Tibial nerve (tissue), 4 donors: ENCODE measurements around the gene OTUD7B. TPM values are rescaled to one million over a fixed set of nuclear protein-coding genes. Genes with fewer than 3 reads are reported as not detected.

Experiments used
- DNase-seq, 2 donors: peaks; one replicate each; pipeline ENCODE4 v3.0.0-alpha.2; 2019; ENCODE audit warnings: low spot score in 2 of 2
- H3K27ac ChIP-seq, 4 donors: fragments of 200-600 bp; sonication (generic) in 3 of 4; one replicate each; pipeline ENCODE4 v1.5.1; 2017 to 2019; ENCODE audit warnings: mild to moderate bottlenecking in 1 of 4
- H3K27me3 ChIP-seq, 2 donors: fragments of 200-600 bp; sonication (generic) in 1 of 2; one replicate each; pipeline versions ENCODE4 v1.5.1 to v1.6.0; 2017 to 2019
- H3K36me3 ChIP-seq, 3 donors: fragments of 200-600 bp; sonication (generic); one replicate each; pipeline ENCODE4 v1.5.1; 2018 to 2019
- H3K4me1 ChIP-seq, 4 donors: fragments of 200-600 bp; sonication (generic) in 3 of 4; one replicate each; pipeline ENCODE4 v1.5.1; 2017 to 2019
- H3K4me3 ChIP-seq, 4 donors: fragments of 200-600 bp; sonication (generic) in 3 of 4; one replicate each; pipeline ENCODE4 v1.5.1; 2017 to 2019; ENCODE audit warnings: mild to moderate bottlenecking in 1 of 4, moderate library complexity in 1 of 4
- H3K9me3 ChIP-seq, 4 donors: fragments of 200-600 bp; sonication (generic) in 3 of 4; one replicate each; pipeline ENCODE4 v1.5.1; 2017 to 2019
- EP300 ChIP-seq, 2 donors: sonication (generic); formaldehyde crosslinking; IDR thresholded peaks; one replicate each; pipeline ENCODE4 v1.6.1; 2017; ENCODE audit warnings: antibody characterized with exemption in 2 of 2, mild to moderate bottlenecking in 1 of 2
- POLR2A ChIP-seq, 2 donors: fragments of 450-650 bp; IDR thresholded peaks; one replicate each; pipeline ENCODE4 v1.6.1; 2017; ENCODE audit warnings: antibody characterized with exemption in 2 of 2, mild to moderate bottlenecking in 2 of 2, moderate library complexity in 2 of 2
- WGBS, 2 donors: methylation state at CpG; one replicate each; pipeline ENCODE4 v1.1.5; 2018; 5-methylcytosine and 5-hydroxymethylcytosine counted together
- total RNA-seq, 4 donors: library from RNA; depleted of rRNA; stranded (reverse); fragments of >200 nt; gene quantifications; one replicate each; pipeline ENCODE4 v1.1.0, GENCODE V29; 2016
- TF ChIP-seq, protein P1 (sequence below), 5 experiments: fragments of 200-600 bp in 3 of 5; fragments of 450-650 bp in 2 of 5; sonication (generic) in 3 of 5; IDR thresholded peaks; one replicate each; pipeline ENCODE4 v1.5.1; 2016 to 2019; ENCODE audit warnings: antibody characterized with exemption in 5 of 5, mild to moderate bottlenecking in 3 of 5, moderate library complexity in 2 of 5

OTUD7B gene
- total RNA-seq, 4 donors from 2014 or later: 54.3 to 84.6 (median 80.1) TPM

- TF ChIP-seq POLR2A (IDR thresholded peaks at IDR 0.05): no peak
- peaks cover 0 to 20% of the 10 kb centered on the region in 2 donors for H3K27me3 ChIP-seq
- H3K4me3 ChIP-seq: no peak overlapping the region
- peaks cover 0 to 9% (median 4%) of the 10 kb centered on the region in 4 donors for H3K4me1 ChIP-seq
- no peaks in the 10 kb centered on the region for H3K36me3 ChIP-seq
- no peaks in the 10 kb centered on the region for H3K9me3 ChIP-seq
- no peak overlapping the region for H3K27ac ChIP-seq
- WGBS, 2 donors: 76 to 80% methylated on average over 11 of the region's 11 CpGs
- no peak for DNase-seq
Observed at GRCh38 chr1:149915429-149916192, 94.9 kb downstream of the OTUD7B start.

DNA sequence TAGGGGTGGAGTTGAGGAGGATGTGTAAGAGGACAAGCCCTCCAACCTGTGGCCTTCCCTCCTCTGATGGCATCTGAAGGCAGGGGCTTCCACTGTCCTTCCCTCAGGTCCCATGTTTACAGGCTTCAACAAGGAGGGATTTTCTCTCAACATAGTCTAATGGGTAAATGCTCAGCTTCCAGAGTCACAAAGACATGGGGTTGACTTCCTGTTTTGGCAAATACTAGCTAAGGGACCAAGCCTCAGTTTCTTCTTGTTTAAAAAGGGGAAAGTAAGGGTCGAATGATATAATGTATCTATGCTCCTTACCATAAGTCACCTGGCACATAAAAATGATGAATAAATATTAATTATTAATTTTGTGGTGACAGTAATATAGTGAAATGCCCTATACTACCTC, 96.0 kb downstream of the OTUD7B start:
- H3K36me3 ChIP-seq: no peaks in the 10 kb centered on the region
- H3K27ac ChIP-seq: no peak overlapping the region
- H3K4me1 ChIP-seq: peaks cover 0 to 9% (median 4%) of the 10 kb centered on the region in 4 donors
- no peak for TF ChIP-seq EP300 (IDR thresholded peaks at IDR 0.05)
- no peak for TF ChIP-seq POLR2A (IDR thresholded peaks at IDR 0.05)
- TF ChIP-seq, protein P1, sequence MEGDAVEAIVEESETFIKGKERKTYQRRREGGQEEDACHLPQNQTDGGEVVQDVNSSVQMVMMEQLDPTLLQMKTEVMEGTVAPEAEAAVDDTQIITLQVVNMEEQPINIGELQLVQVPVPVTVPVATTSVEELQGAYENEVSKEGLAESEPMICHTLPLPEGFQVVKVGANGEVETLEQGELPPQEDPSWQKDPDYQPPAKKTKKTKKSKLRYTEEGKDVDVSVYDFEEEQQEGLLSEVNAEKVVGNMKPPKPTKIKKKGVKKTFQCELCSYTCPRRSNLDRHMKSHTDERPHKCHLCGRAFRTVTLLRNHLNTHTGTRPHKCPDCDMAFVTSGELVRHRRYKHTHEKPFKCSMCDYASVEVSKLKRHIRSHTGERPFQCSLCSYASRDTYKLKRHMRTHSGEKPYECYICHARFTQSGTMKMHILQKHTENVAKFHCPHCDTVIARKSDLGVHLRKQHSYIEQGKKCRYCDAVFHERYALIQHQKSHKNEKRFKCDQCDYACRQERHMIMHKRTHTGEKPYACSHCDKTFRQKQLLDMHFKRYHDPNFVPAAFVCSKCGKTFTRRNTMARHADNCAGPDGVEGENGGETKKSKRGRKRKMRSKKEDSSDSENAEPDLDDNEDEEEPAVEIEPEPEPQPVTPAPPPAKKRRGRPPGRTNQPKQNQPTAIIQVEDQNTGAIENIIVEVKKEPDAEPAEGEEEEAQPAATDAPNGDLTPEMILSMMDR (IDR thresholded peaks at IDR 0.05): no peak
- no peak for DNase-seq
- 86 to 89% methylated on average over 1 of the region's 1 CpG for WGBS, 2 donors
- no peaks in the 10 kb centered on the region for H3K9me3 ChIP-seq
- peaks cover 0 to 20% of the 10 kb centered on the region in 2 donors for H3K27me3 ChIP-seq
- H3K4me3 ChIP-seq: no peak overlapping the region

GRCh38 chr1:149906570-149907075, 103.9 kb downstream of the OTUD7B start:
- Histone ChIP-seq H3K27me3 (no peaks in the 10 kb centered on the region), H3K36me3 (no peaks in the 10 kb centered on the region), H3K4me1 (no peaks in the 10 kb centered on the region), H3K9me3 (no peaks in the 10 kb centered on the region), H3K4me3 (no peak overlapping the region), H3K27ac (no peak overlapping the region)
- TF ChIP-seq POLR2A (IDR thresholded peaks at IDR 0.05): no peak
- DNase-seq: no peak
- WGBS, 2 donors: 88 to 91% methylated on average over 10 of the region's 10 CpGs

DNA sequence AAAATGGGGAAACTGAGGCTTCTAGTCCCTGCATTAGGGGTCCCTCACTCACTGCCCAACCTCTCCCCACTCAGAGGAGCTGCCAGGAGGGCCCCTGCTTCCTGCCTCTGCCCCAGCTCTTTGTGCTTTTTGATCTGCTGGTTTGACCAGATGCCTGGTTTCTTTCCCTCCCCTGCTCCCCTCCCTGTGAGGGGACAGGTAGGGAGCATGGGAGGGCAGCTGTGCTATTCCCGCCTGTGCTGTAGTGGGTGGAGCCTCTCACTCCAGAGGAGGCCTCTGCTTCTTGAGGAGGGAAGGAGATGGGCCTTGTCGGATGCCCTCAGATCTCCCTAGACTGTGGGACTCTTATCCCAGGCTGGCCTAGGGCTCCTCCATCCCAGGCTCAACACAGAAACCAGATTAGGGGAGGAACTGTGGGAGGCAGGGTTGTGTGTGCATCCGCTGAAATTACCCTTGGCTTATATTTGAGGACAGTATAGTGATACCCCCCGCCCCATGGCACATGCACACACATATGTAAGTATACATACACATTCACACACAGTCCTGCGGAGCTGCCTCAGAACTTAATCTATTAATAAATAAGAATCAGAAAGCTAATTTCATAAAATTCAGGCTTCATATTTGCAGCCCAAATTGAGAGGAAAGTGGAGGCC, 106.6 kb downstream of the OTUD7B start:
- Histone ChIP-seq H3K27ac (no peak overlapping the region), H3K4me3 (no peak overlapping the region), H3K4me1 (peaks cover 0 to 12% (median 2%) of the 10 kb centered on the region in 4 donors), H3K36me3 (no peaks in the 10 kb centered on the region), H3K27me3 (no peaks in the 10 kb centered on the region), H3K9me3 (no peaks in the 10 kb centered on the region)
- no peak for DNase-seq
- TF ChIP-seq, protein P1 (IDR thresholded peaks at IDR 0.05): no peak
- TF ChIP-seq POLR2A (IDR thresholded peaks at IDR 0.05) (no peak), EP300 (IDR thresholded peaks at IDR 0.05) (no peak)
- 79 to 91% methylated on average over 5 of the region's 5 CpGs for WGBS, 2 donors

- peak; percentile 77 to 98 for TF ChIP-seq EP300 (IDR thresholded peaks at IDR 0.05)
- TF ChIP-seq POLR2A (IDR thresholded peaks at IDR 0.05): peak; percentile 79 to 89
- TF ChIP-seq, protein P1 (IDR thresholded peaks at IDR 0.05): peak in 2 of 5 experiments; percentile 26 to 32
- WGBS, 2 donors: 1% methylated on average over 14 to 34 of the region's 65 CpGs
- peak within 1 kb of the TSS; percentile 60 to 89 (median 84) for H3K27ac ChIP-seq
Observed at GRCh38 chr1:149899460-149900284, 110.9 kb downstream of the OTUD7B start, which contains the start of gene BOLA1. Gene BOLA1 (plus strand): TSS chr1:149899568. CDS start chr1:149900060, 492 bp downstream.

More at GRCh38 chr1:149899460-149900284, 110.9 kb downstream of the OTUD7B start, which contains the start of gene BOLA1:
- Histone ChIP-seq H3K4me1 (peaks cover 0 to 12% (median 2%) of the 10 kb centered on the region in 4 donors), H3K36me3 (no peaks in the 10 kb centered on the region), H3K27me3 (no peaks in the 10 kb centered on the region), H3K9me3 (no peaks in the 10 kb centered on the region), H3K4me3 (peak within 1 kb of the TSS; percentile 45 to 73 (median 60))
- peak; percentile 83 to 88 for DNase-seq
